H4 (cell line): ENCODE data around the gene ULK4. TPM values are rescaled to one million over a fixed set of nuclear protein-coding genes. Genes with fewer than 3 reads are reported as not detected.

Experiments
- DNase-seq: peaks from one replicate; pipeline ENCODE4 v3.0.0-alpha.2; 2015; ENCODE audit warnings: low spot score
- total RNA-seq: library from RNA; depleted of rRNA; stranded (reverse); fragments of >200 nt; shearing (Covaris generic); gene quantifications from 2 replicates; pipeline ENCODE4 v1.2.3, GENCODE V29; 2014

The ULK4 gene
- total RNA-seq, 1 experiment from 2014 or later: 8.4 TPM

- DNase-seq: no peak
Observed at GRCh38 chr3:41364736-41365135, 597.2 kb downstream of the ULK4 start.

GRCh38 chr3:41363830-41364523 lies 597.9 kb downstream of the ULK4 start:
- DNase-seq: no peak

DNA sequence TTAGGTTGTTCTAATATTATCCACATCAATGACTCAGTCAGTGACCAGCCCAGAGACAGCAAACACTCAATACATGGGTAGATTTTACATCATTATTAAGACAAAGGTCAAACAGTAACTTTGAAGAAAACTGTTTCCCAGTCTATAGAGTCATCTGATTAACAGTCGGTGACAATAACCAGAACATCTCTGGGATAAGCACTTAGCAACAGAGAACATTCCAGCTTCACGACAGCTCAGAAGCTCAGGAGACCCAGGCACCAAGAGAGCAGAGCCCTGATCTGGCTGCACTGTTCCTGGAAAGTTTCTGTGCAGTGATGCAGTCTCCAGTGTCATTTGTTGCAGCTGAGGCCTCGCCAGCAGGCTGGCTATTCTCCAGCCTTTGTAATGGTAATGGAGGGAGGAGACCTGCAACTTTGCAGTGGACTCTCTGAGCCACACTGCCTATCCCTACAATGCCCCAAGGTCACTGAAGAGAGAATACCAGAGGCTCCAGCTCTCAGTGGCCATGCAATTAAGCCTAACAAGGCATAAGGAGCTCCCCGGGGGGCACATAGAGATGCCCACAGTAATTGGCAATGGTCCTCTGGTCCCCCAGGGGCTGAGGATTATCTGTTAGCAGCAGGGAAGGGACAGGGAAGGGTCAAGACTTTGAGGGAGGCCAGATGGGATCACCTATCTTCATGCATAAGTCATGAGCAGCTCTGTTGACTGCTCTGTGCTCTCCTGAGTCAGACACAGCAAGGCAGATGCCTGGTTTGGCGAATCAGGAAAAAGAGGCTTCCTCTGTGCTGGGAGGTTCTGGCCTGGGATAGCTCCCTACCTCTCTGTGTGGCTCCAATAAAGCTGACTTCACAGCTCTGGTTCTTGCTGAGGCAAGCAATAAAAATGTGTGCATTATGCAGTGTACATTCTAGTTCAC lies 599.0 kb downstream of the ULK4 start:
- DNase-seq: no peak

DNA sequence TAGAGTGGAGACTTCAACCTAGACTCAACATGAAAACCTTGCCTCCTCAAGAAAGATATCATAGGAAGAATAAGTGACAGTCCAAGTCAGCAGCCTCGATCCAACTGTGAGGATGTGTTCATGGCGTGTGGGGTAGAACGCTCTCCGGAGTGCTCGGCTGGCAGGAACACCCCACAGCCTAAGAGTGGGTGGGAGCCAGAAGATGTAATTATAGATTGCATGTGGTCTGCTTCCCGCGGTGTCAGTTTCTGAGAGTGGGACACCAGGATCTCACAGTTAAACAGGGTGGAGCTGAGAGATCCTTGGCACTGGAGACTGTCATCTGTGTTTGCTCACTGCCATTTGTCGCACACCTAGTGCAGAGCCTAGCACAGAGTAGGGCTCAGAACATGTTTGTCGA lies 604.6 kb downstream of the ULK4 start:
- DNase-seq: no peak

GRCh38 chr3:41356775-41357174 lies 605.1 kb downstream of the ULK4 start:
- DNase-seq: no peak

- no peak for DNase-seq
Observed at GRCh38 chr3:41352510-41352909, 609.4 kb downstream of the ULK4 start.

- DNase-seq: no peak
Observed at GRCh38 chr3:41350441-41350840, 611.5 kb downstream of the ULK4 start.

GRCh38 chr3:41348401-41348800 lies 613.5 kb downstream of the ULK4 start:
- DNase-seq: no peak

DNA sequence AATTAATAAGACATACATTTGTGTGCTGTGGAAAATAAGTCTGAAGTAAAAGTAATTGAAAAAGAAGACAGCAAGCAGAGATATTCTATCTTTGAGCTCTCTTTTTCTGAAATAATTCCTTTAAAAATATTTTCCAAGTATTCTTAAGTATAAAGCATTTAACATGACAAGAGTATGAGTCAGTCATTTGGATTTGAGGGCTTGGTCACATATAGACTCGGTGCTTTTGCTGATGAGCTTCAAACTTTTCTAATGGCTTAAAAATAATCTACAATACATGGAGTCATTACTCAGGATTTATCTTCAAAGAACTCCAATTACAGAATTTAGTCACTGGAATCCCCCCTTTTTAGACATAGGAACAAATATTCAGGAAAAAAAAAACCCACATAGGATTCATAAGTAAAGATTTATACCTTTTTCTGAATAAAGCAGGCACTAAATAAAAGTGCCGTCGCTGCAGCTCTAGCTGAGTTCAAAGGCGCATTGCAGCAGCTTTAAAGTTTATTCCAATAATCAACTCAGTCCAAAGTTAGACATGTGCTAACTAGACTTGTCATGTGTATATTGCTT lies 615.1 kb downstream of the ULK4 start:
- DNase-seq: no peak

DNA sequence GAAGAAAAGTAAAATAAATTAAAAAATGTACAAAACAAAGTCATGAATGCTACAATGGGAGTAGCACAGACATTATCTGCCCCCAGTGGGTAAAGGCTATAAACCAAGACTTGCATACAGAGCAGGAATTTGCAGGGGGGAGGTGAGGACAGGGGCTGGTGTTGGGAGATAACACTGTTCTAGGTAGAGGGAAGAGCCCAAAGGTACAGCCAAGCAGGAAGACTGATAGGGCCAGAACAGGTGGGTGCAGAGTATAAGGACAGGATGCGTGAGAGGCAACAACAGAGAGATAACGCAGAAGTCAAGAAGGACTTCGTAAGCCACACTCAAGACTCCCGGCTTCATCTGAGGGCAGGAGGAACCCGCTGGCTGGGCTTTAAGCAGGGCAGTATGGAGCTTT lies 616.1 kb downstream of the ULK4 start:
- no peak for DNase-seq

DNA sequence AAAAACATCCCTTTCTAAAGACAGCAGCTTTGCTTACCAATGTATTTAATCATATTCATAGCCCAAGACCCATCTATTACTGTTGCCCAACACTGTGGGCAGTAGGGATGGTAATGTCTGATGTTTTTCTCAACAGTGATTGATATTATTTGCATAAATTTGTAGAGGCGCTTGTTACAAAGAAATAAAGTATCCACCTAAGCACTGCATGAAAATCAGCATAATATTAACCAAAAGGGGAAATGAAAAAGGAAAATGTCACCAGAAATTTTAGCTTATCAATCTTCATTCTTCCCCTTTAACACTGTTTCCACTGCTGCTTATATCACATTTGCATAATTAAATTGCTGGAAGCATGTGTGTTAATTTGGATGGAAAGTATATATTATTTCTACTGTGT lies 622.1 kb downstream of the ULK4 start:
- no peak for DNase-seq

- no peak for DNase-seq
Observed at GRCh38 chr3:41338276-41338675, 623.6 kb downstream of the ULK4 start.

- no peak for DNase-seq
Observed at GRCh38 chr3:41334426-41334825, 627.5 kb downstream of the ULK4 start.

DNA sequence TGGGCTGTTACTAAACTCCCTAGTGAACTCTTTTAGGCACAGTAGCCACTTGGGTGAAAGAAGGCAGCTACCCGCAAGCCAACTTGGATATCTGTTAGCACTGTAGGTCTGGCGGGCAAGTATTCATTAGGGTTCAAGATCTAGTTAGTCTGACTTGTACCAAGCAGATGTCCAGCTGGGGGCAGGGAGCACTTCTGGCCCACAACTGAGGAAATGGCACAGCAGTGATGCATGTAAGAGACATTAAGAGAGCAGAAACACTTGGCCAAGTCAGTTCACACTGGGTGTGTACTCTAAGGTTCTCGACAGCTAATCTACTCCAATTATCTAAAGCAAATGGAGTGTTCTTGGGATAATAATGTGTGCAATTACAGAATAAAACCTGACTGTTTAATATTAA lies 630.9 kb downstream of the ULK4 start:
- DNase-seq: no peak

DNA sequence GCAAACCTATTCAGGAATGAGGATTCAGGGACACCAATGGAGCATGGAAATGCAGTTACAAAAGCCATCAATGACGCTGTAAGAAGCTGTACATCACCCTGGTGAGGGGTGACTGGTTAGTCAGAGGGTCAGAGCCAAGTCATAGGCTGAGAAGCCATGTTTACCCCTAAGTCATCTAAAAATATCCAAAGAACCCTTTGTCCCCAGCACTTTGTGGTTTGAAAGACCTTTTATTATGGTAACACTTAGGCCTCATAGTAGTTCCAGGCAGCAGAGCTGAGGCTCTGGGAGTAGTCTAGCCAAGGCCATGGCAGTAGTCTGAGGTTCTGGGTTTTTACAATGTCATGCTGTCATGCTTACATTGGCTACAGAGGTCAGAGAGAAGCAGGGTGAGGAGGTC lies 631.4 kb downstream of the ULK4 start:
- DNase-seq: no peak

GRCh38 chr3:41329881-41330280 lies 632.0 kb downstream of the ULK4 start:
- DNase-seq: no peak

DNA sequence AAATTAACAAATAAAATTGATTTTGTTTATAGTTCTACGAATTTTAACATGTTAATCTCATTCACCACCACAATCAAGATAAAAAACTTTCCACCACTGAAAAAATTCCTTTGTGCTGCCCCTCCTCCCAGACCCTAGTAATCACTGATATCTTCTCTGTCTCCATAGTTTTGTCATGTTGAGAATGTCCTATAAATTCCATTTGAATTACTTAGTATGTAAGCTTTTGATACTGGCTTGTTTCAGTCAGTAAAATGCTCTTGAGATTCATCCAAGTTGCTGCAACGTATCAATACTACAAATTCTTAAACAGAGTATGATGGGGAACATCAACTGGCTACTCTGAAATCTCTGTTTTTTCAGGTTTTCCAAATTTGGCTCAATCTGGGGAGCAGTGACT lies 633.0 kb downstream of the ULK4 start:
- no peak for DNase-seq

GRCh38 chr3:41327718-41328117 lies 634.2 kb downstream of the ULK4 start:
- DNase-seq: no peak

DNA sequence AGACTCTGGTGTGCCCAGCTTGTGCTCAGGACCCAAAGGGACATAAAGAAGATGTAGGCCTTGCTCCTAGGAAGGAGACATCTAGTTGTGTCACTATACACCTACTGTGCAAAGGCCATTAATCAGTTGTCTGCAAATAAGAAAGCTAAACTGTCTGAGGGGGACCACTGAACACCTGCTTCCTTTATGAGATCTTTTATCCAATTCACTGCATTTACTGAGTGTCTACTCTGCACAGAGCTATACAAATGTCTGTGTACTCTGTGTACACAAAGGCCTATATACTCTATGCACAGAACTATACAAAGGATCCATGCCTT lies 637.8 kb downstream of the ULK4 start:
- DNase-seq: no peak

GRCh38 chr3:41323467-41324155 lies 638.3 kb downstream of the ULK4 start:
- no peak for DNase-seq

DNA sequence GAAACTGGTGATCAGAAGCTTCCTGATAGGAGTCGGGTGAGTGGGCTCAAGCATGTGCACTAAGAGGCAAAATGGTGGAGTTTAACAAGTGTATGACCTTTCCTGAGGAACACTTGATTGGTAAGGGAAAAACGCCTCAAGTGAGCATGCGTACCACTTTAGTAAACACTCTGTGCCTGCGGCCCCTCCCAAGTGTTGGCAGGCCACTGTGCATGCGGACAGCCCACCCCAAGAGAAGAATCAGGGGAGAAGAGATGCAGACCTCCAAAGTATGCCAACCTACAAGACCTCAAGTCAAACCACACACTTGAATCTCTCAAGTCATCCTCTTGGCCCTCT lies 640.3 kb downstream of the ULK4 start:
- no peak for DNase-seq

GRCh38 chr3:41320953-41321641 lies 640.8 kb downstream of the ULK4 start:
- no peak for DNase-seq
